ENCODE measurements around the gene MPHOSPH10. TPM values are rescaled to one million over a fixed set of nuclear protein-coding genes. Genes with fewer than 3 reads are reported as not detected.

Gene MPHOSPH10
- total and polyA plus RNA-seq, 2 of the 13 experiments (the other 11 are each of a cell fraction or from before 2014, with no cell fraction given) = 37.8 to 137 TPM

- TF ChIP-seq ZBTB25 (CRISPR knock-in tag; IDR thresholded peaks at IDR 0.05) (peak; percentile 87), TARDBP (CRISPR knock-in tag; IDR thresholded peaks at IDR 0.05) (peak; percentile 49; the same call in 1 of the 2 replicates), KIAA2018 (CRISPR knock-in tag; IDR thresholded peaks at IDR 0.05; ENCODE audit: borderline replicate concordance) (no peak; the same call in 1 of the 2 replicates), ZNF558 (CRISPR knock-in tag; IDR thresholded peaks at IDR 0.05; ENCODE audit: borderline replicate concordance) (peak; percentile 95; the same call in 1 of the 2 replicates), ZNF33A (CRISPR knock-in tag; IDR thresholded peaks at IDR 0.05; ENCODE audit: borderline replicate concordance) (no peak; the same call in 1 of the 2 replicates), XRCC5 (optimal IDR thresholded peaks at IDR 0.05; ENCODE audit: low read length) (peak; percentile 62), ZNF713 (CRISPR knock-in tag; IDR thresholded peaks at IDR 0.05) (no peak), ZBTB49 (CRISPR knock-in tag; IDR thresholded peaks at IDR 0.05; ENCODE audit: borderline replicate concordance) (peak; percentile 56; the same call in 1 of the 2 replicates), EHMT2 (IDR thresholded peaks at IDR 0.05; ENCODE audit: borderline replicate concordance, low read depth, low read length) (peak; percentile 18; the same call in 1 of the 2 replicates), ZNF230 (CRISPR knock-in tag; IDR thresholded peaks at IDR 0.05) (peak; percentile 2; the same call in 1 of the 2 replicates), ZFP36L1 (CRISPR knock-in tag; IDR thresholded peaks at IDR 0.05) (peak; percentile 89), ATF7 (IDR thresholded peaks at IDR 0.05) (no peak), ATF7 (CRISPR knock-in tag; IDR thresholded peaks at IDR 0.05) (peak; percentile 77), KDM3A (CRISPR knock-in tag; IDR thresholded peaks at IDR 0.05; ENCODE audit: low read depth) (peak; percentile 90), ZSCAN25 (CRISPR knock-in tag; IDR thresholded peaks at IDR 0.05) (peak; percentile 60; the same call in 1 of the 2 replicates), RFX1 (IDR thresholded peaks at IDR 0.05) (no peak), ZNF629 (CRISPR knock-in tag; conservative IDR thresholded peaks at IDR 0.05) (peak; percentile 51), ZNF317 (CRISPR knock-in tag; IDR thresholded peaks at IDR 0.05) (peak; percentile 85)
These were observed at the start of gene MPHOSPH10, which contains the start of gene MCEE (continued) for GRCh38 chr2:71130152-71130904.
